GM19023 (cell line): ENCODE data around the gene KY.

ENCODE experiments used
- ATAC-seq: cut with Tn5 transposase; IDR thresholded peaks from one replicate; pipeline ENCODE4 v1.9.1; 2021; ENCODE audit warnings: mild to moderate bottlenecking, moderate library complexity; ENCODE audit not compliant: unreplicated experiment

KY gene

GRCh38 chr3:134622806-134623365 lies 27.9 kb downstream of the KY start:
- no peak for ATAC-seq

- ATAC-seq, result no peak
Observed at GRCh38 chr3:134621854-134622253, 29.0 kb downstream of the KY start.

GRCh38 chr3:134620476-134621115 lies 30.2 kb downstream of the KY start:
- ATAC-seq, result no peak

- ATAC-seq, result no peak
Observed at GRCh38 chr3:134619884-134620445, 30.9 kb downstream of the KY start.

- no peak for ATAC-seq
Observed at GRCh38 chr3:134619301-134619615, 31.6 kb downstream of the KY start.

GRCh38 chr3:134618478-134619300 lies 32.1 kb downstream of the KY start:
- no peak for ATAC-seq

- no peak for ATAC-seq
Observed at GRCh38 chr3:134617608-134618477, 33.0 kb downstream of the KY start.

GRCh38 chr3:134615743-134616142 lies 35.1 kb downstream of the KY start:
- no peak for ATAC-seq

GRCh38 chr3:134614955-134615354 lies 35.9 kb downstream of the KY start:
- no peak for ATAC-seq

GRCh38 chr3:134613006-134613520 lies 37.8 kb downstream of the KY start:
- ATAC-seq, result no peak

GRCh38 chr3:134611516-134611915 lies 39.3 kb downstream of the KY start:
- ATAC-seq, result no peak

GRCh38 chr3:134610432-134611385 lies 40.1 kb downstream of the KY start:
- no peak for ATAC-seq

- ATAC-seq, result no peak
Observed at GRCh38 chr3:134609821-134610431, 40.9 kb downstream of the KY start.

GRCh38 chr3:134608771-134609435 lies 41.9 kb downstream of the KY start:
- no peak for ATAC-seq

- no peak for ATAC-seq
Observed at GRCh38 chr3:134608023-134608770, 42.6 kb downstream of the KY start.

GRCh38 chr3:134607054-134608022 lies 43.5 kb downstream of the KY start:
- ATAC-seq, result no peak
